GM12878 (cell line): ENCODE results near the gene WASF2. TPM values are rescaled to one million over a fixed set of nuclear protein-coding genes. Genes with fewer than 3 reads are reported as not detected.

Experiments used
- ATAC-seq: fragments of 200-7000 bp; cut with Tn5 transposase; 3 replicates; pipeline ENCODE4 v1.9.1; 2020; ENCODE audit warnings: mild to moderate bottlenecking, moderate library complexity
- BruUV-seq: library from RNA; stranded (reverse); fragments of 400-500 nt; replicated peaks from 2 replicates; lab custom pipeline; 2021; lab: Mats Ljungman, UMichigan
- CTCF ChIA-PET: fragments of 300-600 bp; sonication (Branson Sonifier 250); formaldehyde crosslinking; extraction: SDS; loops from one replicate; lab custom pipeline; 2021; ENCODE audit warnings: inconsistent platforms; lab: Yijun Ruan, JAX
- POLR2A ChIA-PET: fragments of 350-600 bp; formaldehyde crosslinking; extraction: SDS; loops from one replicate; lab custom pipeline; 2021; ENCODE audit warnings: inconsistent platforms; lab: Charles Lee
- RAD21 ChIA-PET: fragments of 300-600 bp; sonication (Branson Sonifier 250); formaldehyde crosslinking; loops from one replicate; lab custom pipeline; 2023; ENCODE audit warnings: antibody characterized with exemption; ENCODE audit not compliant: unreplicated experiment; lab: Charles Lee
- SMC1A ChIA-PET: fragments of 300-600 bp; sonication (Branson Sonifier 250); formaldehyde crosslinking; loops from one replicate; lab custom pipeline; 2023; ENCODE audit not compliant: unreplicated experiment, uncharacterized antibody; lab: Charles Lee
- DNase-seq: peaks from one replicate; pipeline ENCODE4 v3.0.0-alpha.2; 2011; ENCODE audit warnings: low read depth, low spot score
- FAIRE-seq: peaks from 3 replicates; lab custom pipeline; 2011; peaks lifted over from hg19 to GRCh38; lab: Jason Lieb, UNC
- H2AFZ ChIP-seq: 2 replicates; pipeline ENCODE4 v1.6.0; 2011; ENCODE audit warnings: low read depth, low read length, control low read depth; ENCODE audit not compliant: control insufficient read depth
- H3K27ac ChIP-seq: 2 replicates; pipeline ENCODE4 v1.5.1; 2011; ENCODE audit warnings: control low read depth; ENCODE audit not compliant: control insufficient read depth, insufficient read depth
- H3K27me3 ChIP-seq, 2 experiments: replicated peaks in 1 of 2; 2 replicates each; pipeline versions ENCODE4 v1.6.0 to v1.6.1; 2011; ENCODE audit warnings: low read length in 1 of 2; ENCODE audit not compliant: control insufficient read depth in 2 of 2, insufficient read depth in 2 of 2
- H3K36me3 ChIP-seq, 2 experiments: 2 replicates each; pipeline ENCODE4 v1.5.1; 2011; ENCODE audit warnings: low read length in 1 of 2; ENCODE audit not compliant: control insufficient read depth in 2 of 2, insufficient read depth in 2 of 2
- H3K4me1 ChIP-seq: 2 replicates; pipeline ENCODE4 v1.6.1; 2011; ENCODE audit warnings: mild to moderate bottlenecking, low read length, moderate library complexity, mixed read lengths; ENCODE audit not compliant: control insufficient read depth, insufficient read depth
- H3K4me2 ChIP-seq: 2 replicates; pipeline ENCODE4 v1.6.0; 2011; ENCODE audit warnings: control low read depth; ENCODE audit not compliant: control insufficient read depth, insufficient read depth
- H3K4me3 ChIP-seq: fragments of 200-600 bp; sonication (generic); 2 replicates; pipeline ENCODE4 v1.5.1; 2016
- H3K79me2 ChIP-seq: 2 replicates; pipeline ENCODE4 v1.6.0; 2011; ENCODE audit warnings: low read length; ENCODE audit not compliant: control insufficient read depth, insufficient read depth
- H3K9ac ChIP-seq: 2 replicates; pipeline ENCODE4 v1.8.0; 2011; ENCODE audit warnings: low read length, control low read depth, mixed read lengths; ENCODE audit not compliant: control insufficient read depth, insufficient read depth
- H3K9me3 ChIP-seq: replicated peaks from 3 replicates; pipeline ENCODE4 v1.5.1; 2011; ENCODE audit warnings: mild to moderate bottlenecking, low read length; ENCODE audit not compliant: control insufficient read depth, insufficient read depth
- H4K20me1 ChIP-seq: 2 replicates; pipeline ENCODE4 v1.6.0; 2011; ENCODE audit not compliant: control insufficient read depth, insufficient read depth
- CHD1 ChIP-seq: IDR thresholded peaks from 2 replicates; pipeline ENCODE4 v1.6.1; 2012; ENCODE audit warnings: low read depth, low read length, improper control_type of control experiment
- NRF1 ChIP-seq: conservative IDR thresholded peaks from 2 replicates; pipeline ENCODE4 v1.6.1; 2011; ENCODE audit warnings: mild to moderate bottlenecking, low read depth, low read length, improper control_type of control experiment
- PAX5 ChIP-seq: IDR thresholded peaks from 2 replicates; pipeline ENCODE4 v1.6.1; 2011; ENCODE audit warnings: low read depth, low read length, borderline replicate concordance
- POLR2A ChIP-seq: IDR thresholded peaks from 2 replicates; pipeline ENCODE4 v1.6.1; 2011; ENCODE audit warnings: low read depth, mild to moderate bottlenecking, low read length
- POU2F2 ChIP-seq: IDR thresholded peaks from 3 replicates; pipeline ENCODE4 v1.6.1; 2011; ENCODE audit warnings: low read depth, mild to moderate bottlenecking, low read length, borderline replicate concordance
- RAD21 ChIP-seq: IDR thresholded peaks from 2 replicates; pipeline ENCODE4 v1.6.1; 2011; ENCODE audit warnings: mild to moderate bottlenecking, low read depth, low read length, moderate library complexity; ENCODE audit not compliant: insufficient read depth
- WGBS: methylation state at CpG from one replicate; pipeline ENCODE4 v1.1.6; 2016; ENCODE audit warnings: low lambda C conversion rate; ENCODE audit not compliant: insufficient replicate concordance, insufficient coverage; ENCODE audit errors: missing lambda C conversion rate; 5-methylcytosine and 5-hydroxymethylcytosine counted together
- in situ Hi-C: fragments of 300-500 bp; cut with MboI; formaldehyde crosslinking; loops from 9 replicates; pipeline ENCODE4 v1.14.3; 2018; ENCODE audit warnings: mixed read lengths
- intact Hi-C: fragments of 100-400 bp; cut with micrococcal nuclease; formaldehyde crosslinking; loops from one replicate; pipeline ENCODE4 v1.14.2; 2022; ENCODE audit not compliant: unreplicated experiment
- polyA plus RNA-seq, 11 experiments: library from polyadenylated mRNA; depleted of rRNA in 4 of 11; unstranded in 6 of 11; stranded (reverse) in 5 of 11; fragments of >200 nt; fragmentation: Nextera tagmentation in 4 of 11; fragmentation: Illumina TruSeq in 1 of 11; extraction: Ambion mirVana in 4 of 11; extraction: Trizol in 1 of 11; gene quantifications; 1 replicate in 1 of 11; 2 replicates in 10 of 11; pipeline versions ENCODE4 v1.2.1 to v1.2.3, GENCODE V29; 2011 to 2016; ENCODE audit warnings: inconsistent platforms in 2 of 11, missing spikeins in 2 of 11, low read depth in 1 of 11
- total RNA-seq, 4 experiments: library from RNA; depleted of rRNA in 3 of 4; stranded (reverse); fragments of >200 nt in 3 of 4; fragmentation: Illumina TruSeq in 1 of 4; extraction: Trizol in 1 of 4; gene quantifications; 2 replicates each; pipeline versions ENCODE4 v1.2.1 to v1.2.3, GENCODE V29; 2013 to 2021
- TF ChIP-seq, protein P1 (sequence below): fragments of 450-650 bp; IDR thresholded peaks from 2 replicates; pipeline ENCODE4 v1.6.1; 2016; ENCODE audit warnings: mild to moderate bottlenecking, moderate library complexity, borderline replicate concordance
- TF ChIP-seq, protein P2 (sequence below): fragments of 150-350 bp; IDR thresholded peaks from 2 replicates; pipeline ENCODE4 v1.6.1; 2016; ENCODE audit warnings: low read depth, low read length
- TF ChIP-seq, protein P3 (sequence below): fragments of 450-650 bp; IDR thresholded peaks from 2 replicates; pipeline ENCODE4 v1.6.1; 2016; ENCODE audit warnings: mild to moderate bottlenecking
- TF ChIP-seq, protein P4 (sequence below): fragments of 450-650 bp; IDR thresholded peaks from 2 replicates; pipeline ENCODE4 v1.6.1; 2017; ENCODE audit warnings: mild to moderate bottlenecking, low read depth, inconsistent platforms; ENCODE audit not compliant: poor library complexity, severe bottlenecking

WASF2 gene
- total and polyA plus RNA-seq, 10 of the 15 experiments (the other 5 are each of a cell fraction or from before 2014, with no cell fraction given): 7.0 to 111 (median 37.1) TPM

DNA sequence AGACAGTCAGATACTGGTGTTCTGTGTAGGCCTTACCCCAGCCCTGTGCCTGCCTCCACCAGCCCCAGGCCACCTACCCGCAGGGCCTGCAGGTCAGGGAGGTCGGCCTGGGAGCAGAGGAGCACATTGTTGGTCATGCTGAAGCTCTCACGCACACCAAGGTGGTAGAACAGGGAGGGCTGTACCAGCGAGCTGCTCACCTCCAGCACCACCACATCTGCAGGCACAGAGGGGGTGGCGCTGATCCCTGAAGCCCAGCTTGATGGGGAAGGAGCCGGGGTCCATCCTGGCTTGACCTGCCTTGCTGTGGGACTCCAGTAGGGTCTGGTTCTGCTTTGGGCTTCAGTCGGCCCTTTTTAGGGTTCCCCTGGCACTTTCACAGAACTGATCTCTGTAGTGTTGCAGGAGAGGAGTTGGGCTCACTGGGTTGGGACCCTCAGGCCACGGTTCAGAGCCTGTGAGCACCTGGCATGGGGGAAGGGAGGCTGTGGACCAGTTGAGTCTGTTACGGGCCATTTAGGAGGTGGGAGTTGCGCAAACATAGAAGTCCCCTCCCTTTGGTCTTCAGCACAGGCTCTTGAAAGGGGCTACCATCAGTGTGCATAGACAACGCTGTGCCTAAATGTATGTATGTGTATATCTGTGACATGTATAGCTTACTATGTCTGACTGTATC, 125.1 kb downstream of the WASF2 start:
- intact Hi-C loops (loop anchor here (5.0 kb wide), 1 partner anchor 43 kb away; the partner anchor contains the start of gene TMEM222), in situ Hi-C loops (no loop called here)
- Histone ChIP-seq H3K27me3 (no peaks in the 10 kb centered on the region), H3K4me1 (peaks cover 16% of the 10 kb centered on the region), H3K9me3 (no peaks in the 10 kb centered on the region), H4K20me1 (no peaks in the 10 kb centered on the region; the same call in 1 of the 2 replicates), H3K4me2 (peak overlapping the region; percentile 88), H2AFZ (peak overlapping the region; percentile 90), H3K9ac (no peak overlapping the region), H3K4me3 (no peak overlapping the region), H3K79me2 (no peaks in the 10 kb centered on the region), H3K27ac (no peak overlapping the region), H3K36me3 (no peaks in the 10 kb centered on the region)
- SMC1A ChIA-PET: interaction anchor here (0.6 to 3.3 kb wide), 9 partner anchors 8 to 265 kb away, joined by 3 to 27 read pairs (median 4); partner anchors contain the start of gene SYTL1
- RAD21 ChIA-PET: interaction anchor here (1.1 to 2.1 kb wide), 11 partner anchors 7 to 242 kb away, joined by 3 to 16 read pairs (median 6); partner anchors contain the start of genes AHDC1 and CD164L2
- CTCF ChIA-PET: interaction anchor here (0.9 to 4.7 kb wide), 18 partner anchors 9 to 242 kb away, joined by 3 to 40 read pairs (median 5); no protein-coding TSS in a partner anchor
- no TSS peak for BruUV-seq
- ATAC-seq (peak; percentile 5; the same call in 2 of the 3 replicates), FAIRE-seq (no peak), DNase-seq (no peak)
- WGBS: 62% methylated on average over 11 of the region's 11 CpGs
- POLR2A ChIA-PET: interaction anchor here (0.8 to 1.5 kb wide), 5 partner anchors 23 to 74 kb away, joined by 3 to 4 read pairs (median 3); partner anchors contain the start of gene SYTL1
- TF ChIP-seq PAX5 (no peak), RAD21 (no peak), POLR2A (no peak), CHD1 (no peak), NRF1 (no peak), POU2F2 (0 out of 3 replicates have a peak, but pooled peaks have one; percentile 15)
- TF ChIP-seq, protein P1, sequence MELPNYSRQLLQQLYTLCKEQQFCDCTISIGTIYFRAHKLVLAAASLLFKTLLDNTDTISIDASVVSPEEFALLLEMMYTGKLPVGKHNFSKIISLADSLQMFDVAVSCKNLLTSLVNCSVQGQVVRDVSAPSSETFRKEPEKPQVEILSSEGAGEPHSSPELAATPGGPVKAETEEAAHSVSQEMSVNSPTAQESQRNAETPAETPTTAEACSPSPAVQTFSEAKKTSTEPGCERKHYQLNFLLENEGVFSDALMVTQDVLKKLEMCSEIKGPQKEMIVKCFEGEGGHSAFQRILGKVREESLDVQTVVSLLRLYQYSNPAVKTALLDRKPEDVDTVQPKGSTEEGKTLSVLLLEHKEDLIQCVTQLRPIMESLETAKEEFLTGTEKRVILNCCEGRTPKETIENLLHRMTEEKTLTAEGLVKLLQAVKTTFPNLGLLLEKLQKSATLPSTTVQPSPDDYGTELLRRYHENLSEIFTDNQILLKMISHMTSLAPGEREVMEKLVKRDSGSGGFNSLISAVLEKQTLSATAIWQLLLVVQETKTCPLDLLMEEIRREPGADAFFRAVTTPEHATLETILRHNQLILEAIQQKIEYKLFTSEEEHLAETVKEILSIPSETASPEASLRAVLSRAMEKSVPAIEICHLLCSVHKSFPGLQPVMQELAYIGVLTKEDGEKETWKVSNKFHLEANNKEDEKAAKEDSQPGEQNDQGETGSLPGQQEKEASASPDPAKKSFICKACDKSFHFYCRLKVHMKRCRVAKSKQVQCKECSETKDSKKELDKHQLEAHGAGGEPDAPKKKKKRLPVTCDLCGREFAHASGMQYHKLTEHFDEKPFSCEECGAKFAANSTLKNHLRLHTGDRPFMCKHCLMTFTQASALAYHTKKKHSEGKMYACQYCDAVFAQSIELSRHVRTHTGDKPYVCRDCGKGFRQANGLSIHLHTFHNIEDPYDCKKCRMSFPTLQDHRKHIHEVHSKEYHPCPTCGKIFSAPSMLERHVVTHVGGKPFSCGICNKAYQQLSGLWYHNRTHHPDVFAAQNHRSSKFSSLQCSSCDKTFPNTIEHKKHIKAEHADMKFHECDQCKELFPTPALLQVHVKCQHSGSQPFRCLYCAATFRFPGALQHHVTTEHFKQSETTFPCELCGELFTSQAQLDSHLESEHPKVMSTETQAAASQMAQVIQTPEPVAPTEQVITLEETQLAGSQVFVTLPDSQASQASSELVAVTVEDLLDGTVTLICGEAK: no peak
- TF ChIP-seq, protein P2, sequence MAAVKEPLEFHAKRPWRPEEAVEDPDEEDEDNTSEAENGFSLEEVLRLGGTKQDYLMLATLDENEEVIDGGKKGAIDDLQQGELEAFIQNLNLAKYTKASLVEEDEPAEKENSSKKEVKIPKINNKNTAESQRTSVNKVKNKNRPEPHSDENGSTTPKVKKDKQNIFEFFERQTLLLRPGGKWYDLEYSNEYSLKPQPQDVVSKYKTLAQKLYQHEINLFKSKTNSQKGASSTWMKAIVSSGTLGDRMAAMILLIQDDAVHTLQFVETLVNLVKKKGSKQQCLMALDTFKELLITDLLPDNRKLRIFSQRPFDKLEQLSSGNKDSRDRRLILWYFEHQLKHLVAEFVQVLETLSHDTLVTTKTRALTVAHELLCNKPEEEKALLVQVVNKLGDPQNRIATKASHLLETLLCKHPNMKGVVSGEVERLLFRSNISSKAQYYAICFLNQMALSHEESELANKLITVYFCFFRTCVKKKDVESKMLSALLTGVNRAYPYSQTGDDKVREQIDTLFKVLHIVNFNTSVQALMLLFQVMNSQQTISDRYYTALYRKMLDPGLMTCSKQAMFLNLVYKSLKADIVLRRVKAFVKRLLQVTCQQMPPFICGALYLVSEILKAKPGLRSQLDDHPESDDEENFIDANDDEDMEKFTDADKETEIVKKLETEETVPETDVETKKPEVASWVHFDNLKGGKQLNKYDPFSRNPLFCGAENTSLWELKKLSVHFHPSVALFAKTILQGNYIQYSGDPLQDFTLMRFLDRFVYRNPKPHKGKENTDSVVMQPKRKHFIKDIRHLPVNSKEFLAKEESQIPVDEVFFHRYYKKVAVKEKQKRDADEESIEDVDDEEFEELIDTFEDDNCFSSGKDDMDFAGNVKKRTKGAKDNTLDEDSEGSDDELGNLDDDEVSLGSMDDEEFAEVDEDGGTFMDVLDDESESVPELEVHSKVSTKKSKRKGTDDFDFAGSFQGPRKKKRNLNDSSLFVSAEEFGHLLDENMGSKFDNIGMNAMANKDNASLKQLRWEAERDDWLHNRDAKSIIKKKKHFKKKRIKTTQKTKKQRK: no peak
- TF ChIP-seq, protein P3, sequence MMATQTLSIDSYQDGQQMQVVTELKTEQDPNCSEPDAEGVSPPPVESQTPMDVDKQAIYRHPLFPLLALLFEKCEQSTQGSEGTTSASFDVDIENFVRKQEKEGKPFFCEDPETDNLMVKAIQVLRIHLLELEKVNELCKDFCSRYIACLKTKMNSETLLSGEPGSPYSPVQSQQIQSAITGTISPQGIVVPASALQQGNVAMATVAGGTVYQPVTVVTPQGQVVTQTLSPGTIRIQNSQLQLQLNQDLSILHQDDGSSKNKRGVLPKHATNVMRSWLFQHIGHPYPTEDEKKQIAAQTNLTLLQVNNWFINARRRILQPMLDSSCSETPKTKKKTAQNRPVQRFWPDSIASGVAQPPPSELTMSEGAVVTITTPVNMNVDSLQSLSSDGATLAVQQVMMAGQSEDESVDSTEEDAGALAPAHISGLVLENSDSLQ: no peak
- TF ChIP-seq, protein P4, sequence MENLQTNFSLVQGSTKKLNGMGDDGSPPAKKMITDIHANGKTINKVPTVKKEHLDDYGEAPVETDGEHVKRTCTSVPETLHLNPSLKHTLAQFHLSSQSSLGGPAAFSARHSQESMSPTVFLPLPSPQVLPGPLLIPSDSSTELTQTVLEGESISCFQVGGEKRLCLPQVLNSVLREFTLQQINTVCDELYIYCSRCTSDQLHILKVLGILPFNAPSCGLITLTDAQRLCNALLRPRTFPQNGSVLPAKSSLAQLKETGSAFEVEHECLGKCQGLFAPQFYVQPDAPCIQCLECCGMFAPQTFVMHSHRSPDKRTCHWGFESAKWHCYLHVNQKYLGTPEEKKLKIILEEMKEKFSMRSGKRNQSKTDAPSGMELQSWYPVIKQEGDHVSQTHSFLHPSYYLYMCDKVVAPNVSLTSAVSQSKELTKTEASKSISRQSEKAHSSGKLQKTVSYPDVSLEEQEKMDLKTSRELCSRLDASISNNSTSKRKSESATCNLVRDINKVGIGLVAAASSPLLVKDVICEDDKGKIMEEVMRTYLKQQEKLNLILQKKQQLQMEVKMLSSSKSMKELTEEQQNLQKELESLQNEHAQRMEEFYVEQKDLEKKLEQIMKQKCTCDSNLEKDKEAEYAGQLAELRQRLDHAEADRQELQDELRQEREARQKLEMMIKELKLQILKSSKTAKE: no peak
